HCT116 (cell line): ENCODE data around the gene AHI1. TPM values are rescaled to one million over a fixed set of nuclear protein-coding genes. Genes with fewer than 3 reads are reported as not detected.

ENCODE experiments used
- ATAC-seq: fragments of 200-7000 bp; cut with Tn5 transposase; 2 replicates; pipeline ENCODE4 v1.9.1; 2020; ENCODE audit warnings: mild to moderate bottlenecking, moderate library complexity
- BruUV-seq: library from RNA; stranded (reverse); fragments of 400-500 nt; replicated peaks from 2 replicates; lab custom pipeline; 2021; lab: Mats Ljungman, UMichigan
- CTCF ChIA-PET: fragments of 300-600 bp; sonication (Branson Sonifier 250); formaldehyde crosslinking; loops from one replicate; lab custom pipeline; 2021; ENCODE audit warnings: antibody characterized with exemption; lab: Charles Lee
- POLR2A ChIA-PET: fragments of 300-600, 350-600 bp; sonication (Branson Sonifier 250); formaldehyde crosslinking; loops from one replicate; lab custom pipeline; 2021; ENCODE audit warnings: antibody characterized with exemption; lab: Charles Lee
- RAD21 ChIA-PET, 2 experiments: fragments of 300-600 bp; sonication (Branson Sonifier 250); formaldehyde crosslinking; loops; one replicate each; lab custom pipeline; 2023; ENCODE audit warnings: low total read pairs in 2 of 2; ENCODE audit not compliant: uncharacterized antibody in 2 of 2, unreplicated experiment in 2 of 2, low non-redundant PET in 1 of 2; lab: Charles Lee
- DNase-seq: peaks from one replicate; pipeline ENCODE4 v3.0.0-alpha.2; 2010; ENCODE audit warnings: low read depth, low spot score
- H2AFZ ChIP-seq: fragments of 200-600 bp; shearing (Covaris generic), sonication (generic); 2 replicates; pipeline ENCODE4 v1.6.1; 2017; ENCODE audit warnings: low read depth, mixed run types, mixed read lengths, antibody characterized with exemption, low read length; ENCODE audit not compliant: poor library complexity, severe bottlenecking
- H3K27ac ChIP-seq: 2 replicates; pipeline ENCODE4 v1.5.1; 2012; ENCODE audit warnings: low read depth, low read length
- H3K27me3 ChIP-seq: fragments of 200-600 bp; sonication (generic); 2 replicates; pipeline ENCODE4 v1.6.1; 2016; ENCODE audit warnings: mixed run types, low read length, mixed read lengths; ENCODE audit not compliant: insufficient read depth
- H3K36me3 ChIP-seq, 2 experiments: fragments of 200-500 bp in 1 of 2; fragments of 200-600 bp in 1 of 2; sonication (Bioruptor generic) in 1 of 2; sonication (generic) in 1 of 2; 2 replicates each; pipeline versions ENCODE4 v1.5.1 to v1.6.1; 2014 to 2016; ENCODE audit warnings: low read length in 2 of 2, inconsistent platforms in 1 of 2, mixed read lengths in 1 of 2, mixed run types in 1 of 2; ENCODE audit not compliant: insufficient read depth in 2 of 2, control insufficient read depth in 1 of 2
- H3K4me1 ChIP-seq, 2 experiments: fragments of 200-600 bp in 1 of 2; sonication (generic) in 1 of 2; 2 replicates each; pipeline versions ENCODE4 v1.5.1 to v1.6.1; 2012 to 2017; ENCODE audit warnings: low read length in 2 of 2, inconsistent platforms in 1 of 2, mild to moderate bottlenecking in 1 of 2, mixed read lengths in 1 of 2, mixed run types in 1 of 2, moderate library complexity in 1 of 2; ENCODE audit not compliant: insufficient read depth in 2 of 2, control insufficient read depth in 1 of 2
- H3K4me2 ChIP-seq: fragments of 200-600 bp; sonication (generic); 2 replicates; pipeline ENCODE4 v1.6.1; 2017; ENCODE audit warnings: mixed run types, low read length, mixed read lengths
- H3K4me3 ChIP-seq, 2 experiments: fragments of 200-600 bp in 1 of 2; sonication (generic) in 1 of 2; replicated peaks in 1 of 2; 2 replicates each; pipeline ENCODE4 v1.5.1; 2011 to 2016; ENCODE audit warnings: low read length in 2 of 2, control low read depth in 1 of 2, low read depth in 1 of 2, mild to moderate bottlenecking in 1 of 2, mixed read lengths in 1 of 2, mixed run types in 1 of 2
- H3K79me2 ChIP-seq: fragments of 200-600 bp; sonication (generic); 2 replicates; pipeline ENCODE4 v1.6.1; 2017; ENCODE audit warnings: mild to moderate bottlenecking, mixed run types, low read length, moderate library complexity, mixed read lengths; ENCODE audit not compliant: insufficient read depth
- H3K9ac ChIP-seq: fragments of 200-600 bp; sonication (generic); 2 replicates; pipeline ENCODE4 v1.6.1; 2016; ENCODE audit warnings: low read length, mixed read lengths
- H3K9me2 ChIP-seq: fragments of 200-600 bp; sonication (generic), shearing (Covaris generic); 2 replicates; pipeline ENCODE4 v1.6.1; 2017; ENCODE audit warnings: mixed run types, mild to moderate bottlenecking, moderate library complexity; ENCODE audit not compliant: insufficient read depth
- H3K9me3 ChIP-seq, 2 experiments: fragments of 200-500 bp in 1 of 2; fragments of 200-600 bp in 1 of 2; sonication (Bioruptor generic) in 1 of 2; sonication (generic) in 1 of 2; 2 replicates each; pipeline ENCODE4 v1.6.1; 2014 to 2017; ENCODE audit warnings: low read length in 2 of 2, mixed read lengths in 2 of 2, inconsistent platforms in 1 of 2, low read depth in 1 of 2, mild to moderate bottlenecking in 1 of 2, mixed run types in 1 of 2, moderate library complexity in 1 of 2; ENCODE audit not compliant: control insufficient read depth in 1 of 2, insufficient read depth in 1 of 2
- H4K20me1 ChIP-seq: fragments of 200-600 bp; sonication (generic), shearing (Covaris generic); 2 replicates; pipeline ENCODE4 v1.6.1; 2017; ENCODE audit warnings: mixed run types, mild to moderate bottlenecking, moderate library complexity; ENCODE audit not compliant: insufficient read depth
- CBX3 ChIP-seq: IDR thresholded peaks from 2 replicates; pipeline ENCODE4 v1.6.1; 2012; ENCODE audit warnings: low read depth
- POLR2AphosphoS5 ChIP-seq: IDR thresholded peaks from 2 replicates; pipeline ENCODE4 v1.6.1; 2011; ENCODE audit warnings: mild to moderate bottlenecking, low read depth, low read length, moderate library complexity
- SRF ChIP-seq: IDR thresholded peaks from 2 replicates; pipeline ENCODE4 v1.6.1; 2012; ENCODE audit warnings: low read depth
- TCF7L2 ChIP-seq: IDR thresholded peaks from 2 replicates; pipeline ENCODE4 v1.7.0; 2011; ENCODE audit warnings: borderline replicate concordance, inconsistent platforms; ENCODE audit not compliant: insufficient read depth, insufficient read length; ENCODE audit errors: extremely low read depth
- intact Hi-C: fragments of 100-400 bp; cut with micrococcal nuclease; formaldehyde crosslinking; loops from 2 replicates; pipeline ENCODE4 v1.10.0; 2022
- total RNA-seq: library from RNA; stranded (reverse); gene quantifications from one replicate; pipeline ENCODE4 v1.2.1, GENCODE V29; 2021; ENCODE audit not compliant: unreplicated experiment
- TF ChIP-seq, protein P1 (sequence below): IDR thresholded peaks from 2 replicates; pipeline ENCODE4 v1.6.1; 2012; ENCODE audit warnings: low read depth
- TF ChIP-seq, protein P2 (sequence below): IDR thresholded peaks from 2 replicates; pipeline ENCODE4 v1.6.1; 2012

The AHI1 gene
- total RNA-seq, 1 experiment from 2014 or later, result 29.6 TPM

DNA sequence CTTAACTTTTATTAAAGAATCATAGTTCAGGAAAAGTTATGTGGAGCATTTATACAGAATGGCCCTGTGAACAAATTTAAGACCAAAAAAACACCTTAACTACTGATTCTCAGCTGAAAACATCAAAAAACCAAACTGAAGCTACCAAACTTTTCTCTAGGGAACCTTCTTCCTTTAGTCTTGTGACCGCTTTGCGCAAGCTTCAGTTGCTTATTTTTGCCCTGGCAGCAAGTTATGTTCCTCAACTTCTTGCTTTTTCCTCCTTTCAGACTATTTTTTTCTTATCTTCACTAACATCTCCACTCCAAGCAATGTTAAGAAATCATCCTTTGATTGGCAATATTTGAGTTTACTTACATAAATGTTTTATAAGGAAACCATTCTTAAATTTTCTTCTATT lies 216.3 kb downstream of the AHI1 start:
- no TSS peak for BruUV-seq
- ATAC-seq, result no peak
- no peaks in the 10 kb centered on the region for H3K27me3 ChIP-seq

More for the DNA sequence above, 216.3 kb downstream of the AHI1 start:
- DNase-seq, result no peak
- Histone ChIP-seq H3K36me3 (no peaks in the 10 kb centered on the region), H3K9me2 (no peaks in the 10 kb centered on the region), H3K9me3 (no peaks in the 10 kb centered on the region), H4K20me1 (no peaks in the 10 kb centered on the region), H3K4me2 (no peak overlapping the region), H3K9ac (no peak overlapping the region), H3K4me3 (no peak overlapping the region), H2AFZ (no peak overlapping the region), H3K79me2 (no peaks in the 10 kb centered on the region), H3K27ac (no peak overlapping the region), H3K4me1 (no peaks in the 10 kb centered on the region)
- RAD21 ChIA-PET, result no interaction called here
- intact Hi-C loops, result no loop called here
- CTCF ChIA-PET, result no interaction called here
- POLR2A ChIA-PET, result no interaction called here
- no peak for TF ChIP-seq CBX3
- no peak for TF ChIP-seq SRF
- TF ChIP-seq, protein P1, sequence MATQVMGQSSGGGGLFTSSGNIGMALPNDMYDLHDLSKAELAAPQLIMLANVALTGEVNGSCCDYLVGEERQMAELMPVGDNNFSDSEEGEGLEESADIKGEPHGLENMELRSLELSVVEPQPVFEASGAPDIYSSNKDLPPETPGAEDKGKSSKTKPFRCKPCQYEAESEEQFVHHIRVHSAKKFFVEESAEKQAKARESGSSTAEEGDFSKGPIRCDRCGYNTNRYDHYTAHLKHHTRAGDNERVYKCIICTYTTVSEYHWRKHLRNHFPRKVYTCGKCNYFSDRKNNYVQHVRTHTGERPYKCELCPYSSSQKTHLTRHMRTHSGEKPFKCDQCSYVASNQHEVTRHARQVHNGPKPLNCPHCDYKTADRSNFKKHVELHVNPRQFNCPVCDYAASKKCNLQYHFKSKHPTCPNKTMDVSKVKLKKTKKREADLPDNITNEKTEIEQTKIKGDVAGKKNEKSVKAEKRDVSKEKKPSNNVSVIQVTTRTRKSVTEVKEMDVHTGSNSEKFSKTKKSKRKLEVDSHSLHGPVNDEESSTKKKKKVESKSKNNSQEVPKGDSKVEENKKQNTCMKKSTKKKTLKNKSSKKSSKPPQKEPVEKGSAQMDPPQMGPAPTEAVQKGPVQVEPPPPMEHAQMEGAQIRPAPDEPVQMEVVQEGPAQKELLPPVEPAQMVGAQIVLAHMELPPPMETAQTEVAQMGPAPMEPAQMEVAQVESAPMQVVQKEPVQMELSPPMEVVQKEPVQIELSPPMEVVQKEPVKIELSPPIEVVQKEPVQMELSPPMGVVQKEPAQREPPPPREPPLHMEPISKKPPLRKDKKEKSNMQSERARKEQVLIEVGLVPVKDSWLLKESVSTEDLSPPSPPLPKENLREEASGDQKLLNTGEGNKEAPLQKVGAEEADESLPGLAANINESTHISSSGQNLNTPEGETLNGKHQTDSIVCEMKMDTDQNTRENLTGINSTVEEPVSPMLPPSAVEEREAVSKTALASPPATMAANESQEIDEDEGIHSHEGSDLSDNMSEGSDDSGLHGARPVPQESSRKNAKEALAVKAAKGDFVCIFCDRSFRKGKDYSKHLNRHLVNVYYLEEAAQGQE, result no peak
- no peak for TF ChIP-seq POLR2AphosphoS5
- TF ChIP-seq TCF7L2, result no peak
- TF ChIP-seq, protein P2, sequence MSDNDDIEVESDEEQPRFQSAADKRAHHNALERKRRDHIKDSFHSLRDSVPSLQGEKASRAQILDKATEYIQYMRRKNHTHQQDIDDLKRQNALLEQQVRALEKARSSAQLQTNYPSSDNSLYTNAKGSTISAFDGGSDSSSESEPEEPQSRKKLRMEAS, result no peak
